Fibroblast of upper back skin (primary cell): ENCODE measurements around the gene PLEKHG3.

Source experiments
- DNase-seq: peaks from one replicate; pipeline ENCODE4 v3.0.0-alpha.2; 2013

Gene PLEKHG3

GRCh38 chr14:64728856-64729255, 24.6 kb downstream of the PLEKHG3 start:
- DNase-seq, result no peak

DNA sequence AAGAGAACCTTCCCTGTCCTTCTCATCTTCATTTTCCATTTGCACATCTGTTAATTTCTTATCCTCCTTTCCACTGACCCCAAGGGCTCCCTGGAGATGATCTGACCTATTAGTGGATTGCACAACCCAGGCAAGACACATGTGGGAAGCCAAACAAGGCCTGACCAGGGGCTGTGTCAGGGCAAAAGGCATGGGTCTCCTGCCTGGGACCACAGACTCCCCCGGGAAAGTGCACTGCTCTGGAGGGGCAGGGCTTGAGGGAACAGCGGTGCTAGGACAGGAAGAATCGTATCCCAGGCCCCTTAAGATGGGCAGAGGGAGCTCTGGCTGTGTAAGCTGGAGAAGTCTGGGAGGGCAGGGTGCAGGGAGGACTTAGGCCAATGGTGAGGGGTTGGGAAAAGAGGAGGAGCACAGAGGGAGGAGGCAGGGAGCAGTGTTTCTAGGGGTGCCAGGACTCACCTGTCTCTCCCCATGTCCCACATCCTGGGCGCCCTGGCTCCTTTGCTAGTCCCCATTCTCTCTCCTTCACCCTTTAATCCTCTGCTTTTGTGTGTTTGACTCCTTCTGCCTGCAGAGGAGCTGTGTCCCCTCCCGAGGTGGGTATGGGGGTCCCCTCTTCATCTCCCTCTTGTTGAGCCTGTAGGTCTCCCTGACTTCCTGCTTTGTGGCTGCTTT, 25.3 kb downstream of the PLEKHG3 start:
- no peak for DNase-seq

DNA sequence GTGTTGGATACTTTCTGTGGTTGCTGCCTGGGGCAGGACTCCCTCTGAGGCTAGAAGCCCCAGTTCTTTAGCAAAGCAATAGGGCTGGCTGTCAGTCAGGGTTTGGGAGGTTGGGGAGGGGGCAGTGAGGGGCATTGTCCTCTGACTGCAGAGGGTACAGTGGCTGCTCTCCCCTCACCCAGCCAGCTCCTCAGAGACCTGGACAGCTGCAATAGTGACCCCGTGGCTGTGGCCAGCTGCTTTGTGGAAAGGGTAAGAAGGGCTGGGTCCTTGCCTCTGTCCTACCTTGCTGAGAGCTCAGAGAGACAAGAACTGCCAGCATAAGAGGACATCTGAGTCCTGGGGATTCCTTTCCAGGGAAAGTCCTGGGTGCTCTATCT, 25.8 kb downstream of the PLEKHG3 start:
- no peak for DNase-seq

DNA sequence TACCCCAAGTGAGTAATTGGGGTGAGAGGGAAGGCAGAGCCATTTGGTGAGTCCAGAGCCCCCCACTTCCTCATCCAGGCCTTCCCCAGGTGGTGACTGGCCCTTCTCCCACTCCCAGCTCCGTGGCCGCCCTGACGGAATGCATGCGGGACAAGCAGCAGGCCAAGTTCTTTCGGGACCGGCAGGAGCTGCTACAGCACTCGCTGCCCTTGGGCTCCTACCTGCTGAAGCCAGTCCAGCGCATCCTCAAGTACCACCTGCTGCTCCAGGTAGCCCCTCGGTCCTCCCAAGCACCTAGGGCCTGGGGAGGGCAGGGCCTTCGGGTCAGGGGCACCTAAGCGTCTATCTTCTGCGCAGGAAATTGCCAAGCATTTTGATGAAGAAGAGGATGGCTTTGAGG, 26.5 kb downstream of the PLEKHG3 start:
- DNase-seq, result no peak

GRCh38 chr14:64731141-64731581, 26.9 kb downstream of the PLEKHG3 start:
- no peak for DNase-seq

DNA sequence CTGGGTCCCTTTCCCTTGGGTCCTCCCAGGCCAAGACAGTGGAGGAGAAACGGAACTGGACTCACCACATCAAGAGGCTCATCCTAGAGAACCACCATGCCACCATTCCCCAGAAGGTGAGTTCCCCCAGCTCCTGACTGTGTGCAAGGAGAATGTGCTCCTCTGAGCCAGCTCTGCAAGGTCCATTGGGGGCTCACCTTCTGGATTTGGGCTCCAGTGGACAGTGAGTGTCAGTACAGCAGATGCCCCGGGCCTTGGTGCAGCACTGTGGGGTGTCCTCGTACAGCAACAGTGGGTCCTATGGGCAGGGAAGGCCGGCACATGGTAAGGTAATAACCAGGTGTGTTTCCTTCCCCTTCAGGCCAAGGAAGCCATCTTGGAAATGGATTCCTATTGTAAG, 27.8 kb downstream of the PLEKHG3 start:
- DNase-seq, result no peak

GRCh38 chr14:64732536-64733120, 28.4 kb downstream of the PLEKHG3 start:
- no peak for DNase-seq

- DNase-seq, result no peak
These were observed 29.1 kb downstream of the PLEKHG3 start for GRCh38 chr14:64733321-64733720.

- DNase-seq, result no peak
These were observed 29.7 kb downstream of the PLEKHG3 start for GRCh38 chr14:64733899-64734298.

GRCh38 chr14:64734990-64735389, 30.8 kb downstream of the PLEKHG3 start:
- no peak for DNase-seq

GRCh38 chr14:64736271-64737169, 32.3 kb downstream of the PLEKHG3 start:
- no peak for DNase-seq

DNA sequence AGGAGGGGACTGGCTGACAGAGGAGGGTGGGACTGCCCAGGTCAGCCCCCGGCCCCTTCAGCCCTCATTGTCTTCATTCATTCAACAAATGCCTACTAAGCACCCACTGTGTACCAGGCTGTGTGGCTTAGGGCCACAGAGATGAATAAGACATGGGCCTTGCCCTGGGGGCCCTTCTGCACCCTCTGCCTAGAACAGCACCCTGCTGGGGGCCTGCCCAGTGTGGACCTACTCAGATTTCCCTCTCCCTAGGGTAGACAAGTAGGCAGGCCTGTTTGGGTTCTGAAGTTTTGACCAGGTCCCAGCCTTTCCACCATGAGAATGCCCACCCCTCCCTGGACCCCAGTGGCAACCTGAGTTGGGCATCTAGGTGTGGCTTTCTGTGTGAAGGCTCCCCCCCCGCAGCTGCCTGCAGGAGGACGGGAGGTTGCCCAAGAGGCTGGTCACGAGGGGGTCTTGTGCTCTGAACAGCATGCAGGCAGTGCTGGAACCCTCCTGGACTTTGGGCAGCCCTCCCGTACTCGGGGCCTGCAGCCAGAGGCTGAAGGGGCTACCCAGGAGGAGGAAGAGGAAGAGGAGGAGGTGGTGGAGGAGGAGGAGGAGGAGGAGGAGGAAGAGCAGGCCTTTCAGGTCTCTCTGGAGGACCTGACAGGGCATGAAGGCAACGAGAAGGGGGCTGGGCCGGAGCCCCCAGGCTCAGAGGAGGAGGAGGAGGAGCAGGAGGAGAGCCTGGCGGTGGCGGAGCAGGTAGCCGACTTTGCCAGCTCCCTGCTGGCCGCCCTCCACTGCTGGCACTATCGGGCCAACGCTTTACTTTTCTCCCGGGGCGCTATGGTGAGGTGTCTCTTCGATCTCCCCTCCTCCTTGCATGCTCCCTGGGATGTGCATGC, 33.4 kb downstream of the PLEKHG3 start:
- no peak for DNase-seq

- no peak for DNase-seq
These were observed 34.1 kb downstream of the PLEKHG3 start for GRCh38 chr14:64738281-64738804.

DNA sequence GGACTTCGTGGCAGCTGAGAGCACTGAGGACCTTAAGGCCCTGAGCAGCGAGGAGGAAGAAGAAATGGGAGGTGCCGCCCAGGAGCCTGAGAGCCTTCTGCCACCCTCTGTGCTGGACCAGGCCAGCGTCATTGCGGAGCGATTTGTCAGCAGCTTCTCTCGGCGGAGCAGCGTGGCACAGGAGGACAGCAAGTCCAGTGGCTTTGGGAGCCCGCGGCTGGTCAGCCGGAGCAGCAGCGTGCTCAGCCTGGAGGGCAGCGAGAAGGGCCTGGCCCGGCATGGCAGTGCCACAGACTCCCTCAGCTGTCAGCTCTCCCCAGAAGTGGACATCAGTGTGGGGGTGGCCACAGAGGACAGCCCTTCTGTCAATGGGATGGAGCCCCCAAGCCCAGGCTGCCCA, 37.0 kb downstream of the PLEKHG3 start:
- DNase-seq, result no peak

DNA sequence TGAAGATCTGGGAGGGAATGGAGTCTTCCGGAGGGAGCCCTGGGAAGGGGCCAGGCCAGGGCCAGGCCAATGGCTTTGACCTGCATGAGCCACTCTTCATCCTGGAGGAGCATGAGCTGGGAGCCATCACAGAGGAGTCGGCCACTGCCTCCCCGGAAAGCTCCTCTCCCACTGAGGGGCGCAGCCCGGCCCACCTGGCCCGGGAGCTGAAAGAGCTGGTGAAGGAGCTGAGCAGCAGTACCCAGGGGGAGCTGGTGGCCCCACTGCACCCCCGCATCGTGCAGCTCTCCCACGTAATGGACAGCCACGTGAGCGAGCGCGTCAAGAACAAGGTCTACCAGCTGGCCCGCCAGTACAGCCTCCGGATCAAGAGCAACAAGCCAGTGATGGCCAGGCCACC, 37.7 kb downstream of the PLEKHG3 start:
- no peak for DNase-seq

DNA sequence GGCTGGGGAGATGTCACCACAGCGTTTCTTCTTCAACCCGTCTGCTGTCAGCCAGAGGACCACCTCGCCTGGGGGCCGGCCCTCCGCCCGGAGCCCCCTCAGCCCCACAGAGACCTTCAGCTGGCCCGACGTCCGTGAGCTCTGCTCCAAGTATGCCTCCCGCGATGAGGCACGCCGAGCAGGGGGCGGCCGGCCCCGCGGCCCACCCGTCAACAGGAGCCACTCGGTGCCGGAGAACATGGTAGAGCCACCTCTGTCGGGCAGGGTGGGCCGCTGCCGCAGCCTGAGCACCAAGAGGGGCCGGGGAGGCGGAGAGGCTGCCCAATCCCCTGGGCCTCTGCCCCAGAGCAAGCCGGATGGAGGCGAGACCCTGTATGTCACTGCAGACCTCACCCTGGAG, 38.8 kb downstream of the PLEKHG3 start:
- DNase-seq, result no peak

DNA sequence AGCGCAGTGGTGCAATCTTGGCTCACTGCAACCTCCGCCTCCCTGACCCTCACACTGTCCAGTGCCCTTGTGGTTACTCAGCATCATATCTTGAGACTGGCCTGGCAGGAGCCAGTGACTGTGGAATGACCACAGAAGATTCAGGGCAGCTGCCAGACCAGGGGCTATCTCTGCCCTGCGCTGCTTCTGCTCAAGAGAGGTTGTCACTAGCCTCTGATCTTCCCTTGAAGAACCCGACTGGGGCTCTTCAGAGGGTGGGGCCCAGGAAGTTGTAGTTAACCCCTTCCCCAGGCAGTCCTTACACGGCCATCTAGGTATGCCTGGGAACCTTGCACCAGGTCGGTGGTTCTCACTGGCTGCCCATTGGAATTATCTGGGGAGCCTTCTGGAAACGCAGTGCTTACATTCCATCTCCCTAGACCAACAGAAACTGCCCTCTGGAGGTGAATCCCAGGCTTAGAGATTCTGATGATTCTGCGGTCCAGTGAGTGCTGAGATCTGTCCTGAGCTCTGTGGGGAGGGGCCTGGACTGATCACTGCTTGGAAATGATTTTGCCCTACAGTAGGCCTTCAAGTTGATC, 41.4 kb downstream of the PLEKHG3 start:
- no peak for DNase-seq

DNA sequence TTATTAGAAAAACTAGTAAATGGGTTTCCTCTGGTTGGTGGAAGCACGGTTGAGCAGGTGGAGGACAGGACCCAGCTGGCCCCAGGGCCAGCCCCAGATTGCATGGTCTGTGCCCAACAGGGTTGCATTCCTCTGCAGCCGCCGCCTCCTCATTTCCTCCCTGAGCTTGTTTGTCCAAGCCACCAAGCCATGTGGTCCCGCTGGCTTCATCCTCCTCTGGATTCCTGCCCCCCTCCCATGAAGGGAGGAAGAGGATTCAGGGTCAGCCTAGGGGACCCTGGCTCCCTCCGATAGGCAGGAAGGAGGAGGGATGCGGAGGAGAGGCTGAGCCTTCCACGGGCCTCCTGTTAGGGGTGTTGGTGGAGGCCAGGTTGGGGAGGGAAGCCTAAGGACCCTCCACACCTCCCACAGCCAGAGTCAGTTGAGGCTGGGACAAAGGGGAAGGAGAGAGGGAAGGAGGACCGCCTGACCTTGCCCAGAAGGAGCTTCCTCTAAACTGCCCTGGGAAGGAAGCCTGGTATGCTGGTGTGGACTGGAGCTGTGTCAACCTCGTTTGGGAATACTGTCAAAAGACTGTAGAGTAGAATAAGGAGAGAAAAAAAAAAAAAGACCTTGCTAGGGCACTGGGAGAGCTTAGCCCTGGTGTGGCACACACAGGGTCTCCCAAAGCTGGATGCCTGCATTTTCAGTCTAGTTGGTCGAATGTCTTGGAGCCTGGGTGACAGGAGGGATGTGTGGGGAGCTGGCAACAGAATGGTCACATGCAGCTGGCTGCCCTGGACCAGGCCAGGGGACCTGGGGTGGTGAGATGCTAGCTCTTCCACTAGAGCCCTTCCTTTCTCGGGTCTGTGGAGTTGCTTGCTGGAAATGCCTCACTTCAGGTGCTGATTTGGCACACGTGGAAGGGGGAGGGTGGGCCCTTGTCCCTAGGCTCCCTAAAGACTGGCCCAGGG, 42.4 kb downstream of the PLEKHG3 start:
- DNase-seq, result no peak

DNA sequence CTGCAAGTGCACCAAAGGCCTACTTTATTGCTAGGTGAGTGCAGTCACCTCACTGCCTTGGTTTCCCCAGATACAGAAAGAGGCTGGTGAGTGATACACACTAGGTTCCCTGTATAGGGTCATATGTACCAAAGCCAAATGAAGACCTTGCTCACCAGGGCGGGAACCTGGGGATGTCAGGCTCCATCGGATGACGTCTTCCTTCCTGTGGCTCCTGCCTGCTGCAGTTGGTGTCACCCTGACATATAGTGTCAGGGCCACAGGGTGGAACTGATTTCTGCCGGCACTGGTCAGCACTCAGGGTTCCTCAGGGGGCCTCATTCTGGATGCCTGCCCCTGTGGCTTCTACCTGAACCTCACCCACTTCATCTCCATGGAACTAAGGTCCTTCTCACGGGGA, 43.1 kb downstream of the PLEKHG3 start:
- no peak for DNase-seq

- DNase-seq, result no peak
These were observed 44.3 kb downstream of the PLEKHG3 start for GRCh38 chr14:64748521-64748920.
